Fibroblast of skin of right quadriceps (primary cell): ENCODE results near the gene GPR37L1.
A peak's percentile ranks its signal among the peaks of the same experiment; 100 is the strongest.
"Not testable (repeated sequence)": the region's sequence is repeated elsewhere in the genome, so short reads cannot be mapped to it uniquely, and the experiment has no call there.

Experiments
- DNase-seq: peaks from one replicate; pipeline ENCODE4 v3.0.0-alpha.2; 2013

The GPR37L1 gene

DNA sequence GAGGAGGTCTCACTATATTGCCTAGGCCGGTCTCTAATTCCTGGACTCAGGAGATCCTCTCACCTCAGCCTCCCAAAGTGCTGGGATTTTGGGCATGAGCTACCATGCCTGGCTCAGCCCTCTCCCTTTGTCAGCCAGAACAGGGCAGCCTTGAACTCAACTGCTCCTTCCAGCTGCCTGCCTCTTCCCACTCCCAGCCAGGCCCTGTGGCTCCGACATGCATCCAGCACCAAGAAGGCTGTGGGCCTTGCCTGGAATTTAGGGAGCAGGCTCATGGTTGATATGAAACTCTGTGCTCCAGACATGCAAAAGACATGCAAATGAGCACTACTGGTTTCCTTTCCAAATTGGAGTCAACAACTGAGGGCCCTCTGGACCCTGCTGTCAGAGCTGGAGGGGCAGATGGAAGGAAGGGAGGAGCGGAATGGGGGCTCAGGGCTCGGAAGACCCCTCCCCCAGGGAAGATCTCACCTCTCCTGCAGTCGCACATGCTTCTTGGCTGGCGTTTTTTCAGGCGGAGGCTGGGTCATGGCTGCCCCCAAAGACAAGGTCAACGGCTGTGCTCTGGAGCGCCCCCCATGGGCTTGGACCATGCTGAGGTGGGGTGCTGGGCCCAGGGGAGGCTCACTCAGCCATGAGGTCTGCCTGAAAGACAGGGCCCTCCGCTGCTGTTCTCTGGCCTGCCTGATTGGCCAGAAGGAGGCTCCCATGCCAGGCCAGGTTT is 36.3 kb downstream of the GPR37L1 start:
- DNase-seq, result no peak

DNA sequence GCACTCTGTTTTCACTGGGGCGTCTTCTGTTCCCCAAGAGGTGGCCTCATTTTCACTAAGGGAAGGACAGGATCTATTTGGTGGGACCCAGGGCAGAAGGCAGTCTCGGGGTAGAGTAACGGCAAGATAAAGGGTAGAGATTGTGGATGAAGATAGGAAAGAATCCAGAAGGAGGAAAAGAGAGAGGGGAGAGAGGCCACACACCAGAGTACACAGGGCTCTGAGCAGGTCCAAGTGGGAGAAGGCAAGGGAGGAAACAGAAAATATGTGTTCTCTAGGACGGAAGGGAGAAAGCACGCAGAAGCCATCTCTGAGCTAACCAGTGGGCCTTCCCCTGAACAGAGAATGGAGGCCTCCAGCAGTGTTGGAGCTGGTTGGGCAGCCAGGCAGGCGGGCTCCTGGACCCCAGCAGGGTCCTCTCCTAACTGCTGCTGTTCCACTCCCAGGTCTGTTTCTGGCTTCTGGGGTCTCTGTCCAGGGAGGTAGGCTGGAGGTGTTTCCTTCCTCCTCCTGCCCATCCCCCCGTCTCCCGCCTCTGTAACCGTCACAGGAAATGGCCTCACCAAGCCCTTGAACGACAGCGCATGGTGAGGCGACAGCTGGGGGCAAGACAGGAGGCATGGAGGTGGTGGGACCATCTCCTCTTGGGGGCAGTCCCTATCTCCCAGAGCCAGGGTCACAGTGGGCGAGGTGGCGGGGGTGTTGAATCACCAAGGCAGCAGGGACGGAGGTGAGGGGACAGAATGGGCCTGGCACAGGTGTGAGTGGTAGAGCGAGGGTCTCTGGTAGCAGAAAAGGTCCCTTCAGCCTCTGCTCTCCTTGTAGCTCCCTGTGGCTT is 37.0 kb downstream of the GPR37L1 start:
- DNase-seq, result no peak

DNA sequence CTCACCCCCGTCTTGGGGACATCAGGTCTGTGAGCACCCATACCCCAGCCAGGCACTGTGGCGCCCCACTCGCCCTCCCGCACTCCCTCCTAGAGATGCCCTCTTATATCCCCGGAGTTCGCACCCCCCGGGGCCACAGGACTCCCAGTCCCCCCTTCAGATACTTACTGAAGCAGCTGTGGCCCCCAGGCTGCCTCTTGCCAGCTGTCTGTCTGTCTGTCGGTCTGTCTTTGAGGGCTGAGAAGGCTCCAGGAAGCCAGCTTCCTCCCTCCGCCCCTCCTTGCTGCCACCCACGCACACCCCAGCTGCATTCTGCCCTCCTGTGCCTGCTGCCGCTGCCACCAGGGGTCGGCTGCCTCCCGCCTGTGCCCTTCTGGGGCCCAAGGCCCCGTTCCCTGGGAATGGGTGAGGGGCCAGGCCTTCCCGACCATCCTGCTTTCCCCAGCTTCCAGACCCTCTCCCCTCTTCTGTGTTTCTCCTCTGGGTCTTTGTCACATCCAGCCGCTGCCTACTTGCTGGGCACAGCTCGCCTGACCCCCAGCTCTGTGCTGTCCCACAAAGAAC is 37.7 kb downstream of the GPR37L1 start, which contains the start of gene PTPN7:
TSS of gene PTPN7 (minus strand) at position 226 of the 564 bp plus-strand sequence. CDS start 1,200 bp downstream, outside the sequence.
- DNase-seq, result no peak

DNA sequence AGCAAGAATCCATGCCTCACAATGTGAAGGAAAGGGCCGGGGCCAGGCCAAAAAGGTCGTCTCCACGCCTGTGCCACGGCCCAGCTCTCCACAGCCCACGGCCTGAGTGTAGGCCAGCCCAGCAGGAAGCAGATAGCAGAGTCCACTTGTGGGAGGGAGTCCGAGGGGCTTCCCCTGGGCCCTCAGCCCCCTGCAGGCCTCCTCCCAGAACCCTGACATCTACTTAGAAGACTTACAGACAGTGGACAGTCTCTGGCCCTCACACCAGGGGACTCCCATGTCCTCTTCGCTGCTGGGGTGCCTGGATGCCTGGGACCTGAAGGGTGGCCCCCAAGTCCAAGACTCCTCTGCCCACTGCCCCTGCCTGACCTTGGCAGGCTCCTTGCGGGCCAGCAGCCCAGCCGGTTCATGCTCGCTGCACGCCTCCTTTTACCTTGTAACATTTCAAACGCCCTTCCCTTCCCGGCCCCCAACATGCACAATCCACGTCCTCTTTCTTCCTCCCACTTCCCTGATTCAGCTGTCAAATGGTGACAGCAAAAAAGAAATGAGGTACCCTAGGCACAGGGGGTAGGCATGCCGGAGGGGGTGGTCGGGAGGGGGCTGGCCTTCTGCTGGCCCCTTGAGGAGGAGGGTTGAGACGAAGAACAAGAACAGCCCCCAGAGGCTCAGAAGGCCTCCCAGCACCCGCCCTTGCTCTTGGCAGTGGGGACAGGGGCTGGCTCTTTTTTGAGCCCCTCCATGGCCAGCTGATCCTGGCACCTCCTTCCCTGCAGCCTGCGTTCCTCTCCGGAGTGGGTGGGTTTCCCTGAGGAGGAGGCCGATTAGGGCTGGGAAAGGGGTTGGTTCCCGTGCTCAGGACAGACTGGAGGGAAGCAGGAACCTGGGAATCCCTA is 38.7 kb downstream of the GPR37L1 start:
- no peak for DNase-seq

DNA sequence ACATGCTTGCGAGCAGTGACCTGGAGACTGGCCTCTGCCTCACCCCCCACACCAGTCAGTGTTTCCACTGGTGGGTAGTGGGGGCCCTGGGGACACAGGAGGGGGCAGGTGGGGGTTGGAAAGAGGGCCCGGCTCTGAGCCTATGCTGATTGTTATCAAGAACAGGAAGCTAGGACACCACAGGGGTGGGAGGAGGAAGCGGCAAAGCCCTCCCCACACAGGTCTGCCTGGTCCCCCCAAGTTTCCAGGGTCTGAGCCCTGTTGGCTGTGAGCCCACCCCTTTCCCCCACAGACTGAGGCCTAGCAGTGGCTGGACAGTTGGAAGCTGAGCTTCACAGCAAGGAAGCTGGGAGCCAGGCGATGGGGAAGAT is 39.3 kb downstream of the GPR37L1 start:
- no peak for DNase-seq

DNA sequence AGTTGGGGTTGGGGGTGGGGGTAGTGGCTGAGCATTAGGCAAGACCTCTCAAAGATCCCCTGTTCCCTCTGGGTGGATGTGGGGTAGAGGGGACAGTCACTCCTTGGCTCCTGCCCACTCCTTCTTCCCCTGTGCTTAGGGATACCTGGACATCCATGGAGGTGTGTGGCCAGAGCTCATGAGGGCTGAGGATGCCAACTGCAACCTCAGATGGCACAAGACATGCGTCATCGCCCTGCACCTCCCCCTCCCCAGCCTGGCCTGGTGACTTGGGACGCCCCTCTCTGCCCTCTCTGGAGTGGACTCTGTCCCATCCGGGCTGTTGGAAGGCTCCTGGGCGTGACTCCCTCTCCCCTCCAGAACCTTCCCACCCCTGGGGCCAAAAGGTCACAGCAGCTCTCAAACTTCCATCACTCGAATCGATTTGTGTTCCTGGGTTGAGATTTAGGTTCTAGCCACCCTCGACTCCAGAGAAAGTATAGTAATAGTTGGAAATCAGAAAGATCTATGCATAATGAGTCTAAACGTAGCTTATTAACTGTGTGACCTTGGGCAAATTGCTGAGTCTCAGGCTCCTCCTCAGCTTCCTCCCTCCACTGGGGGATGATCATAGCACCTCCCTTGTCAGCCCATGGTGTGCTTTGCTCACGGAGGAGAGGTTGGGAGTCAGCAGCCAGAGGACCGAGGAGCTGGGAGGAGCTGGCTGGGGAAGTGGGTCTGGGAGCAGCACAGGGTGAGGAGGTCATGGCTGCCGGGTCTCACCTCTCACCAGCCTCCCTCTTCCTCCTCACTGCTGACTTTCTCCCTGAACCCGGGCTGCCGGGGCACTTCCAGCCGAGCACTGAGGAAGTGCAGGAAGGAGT is 39.9 kb downstream of the GPR37L1 start:
- no peak for DNase-seq

DNA sequence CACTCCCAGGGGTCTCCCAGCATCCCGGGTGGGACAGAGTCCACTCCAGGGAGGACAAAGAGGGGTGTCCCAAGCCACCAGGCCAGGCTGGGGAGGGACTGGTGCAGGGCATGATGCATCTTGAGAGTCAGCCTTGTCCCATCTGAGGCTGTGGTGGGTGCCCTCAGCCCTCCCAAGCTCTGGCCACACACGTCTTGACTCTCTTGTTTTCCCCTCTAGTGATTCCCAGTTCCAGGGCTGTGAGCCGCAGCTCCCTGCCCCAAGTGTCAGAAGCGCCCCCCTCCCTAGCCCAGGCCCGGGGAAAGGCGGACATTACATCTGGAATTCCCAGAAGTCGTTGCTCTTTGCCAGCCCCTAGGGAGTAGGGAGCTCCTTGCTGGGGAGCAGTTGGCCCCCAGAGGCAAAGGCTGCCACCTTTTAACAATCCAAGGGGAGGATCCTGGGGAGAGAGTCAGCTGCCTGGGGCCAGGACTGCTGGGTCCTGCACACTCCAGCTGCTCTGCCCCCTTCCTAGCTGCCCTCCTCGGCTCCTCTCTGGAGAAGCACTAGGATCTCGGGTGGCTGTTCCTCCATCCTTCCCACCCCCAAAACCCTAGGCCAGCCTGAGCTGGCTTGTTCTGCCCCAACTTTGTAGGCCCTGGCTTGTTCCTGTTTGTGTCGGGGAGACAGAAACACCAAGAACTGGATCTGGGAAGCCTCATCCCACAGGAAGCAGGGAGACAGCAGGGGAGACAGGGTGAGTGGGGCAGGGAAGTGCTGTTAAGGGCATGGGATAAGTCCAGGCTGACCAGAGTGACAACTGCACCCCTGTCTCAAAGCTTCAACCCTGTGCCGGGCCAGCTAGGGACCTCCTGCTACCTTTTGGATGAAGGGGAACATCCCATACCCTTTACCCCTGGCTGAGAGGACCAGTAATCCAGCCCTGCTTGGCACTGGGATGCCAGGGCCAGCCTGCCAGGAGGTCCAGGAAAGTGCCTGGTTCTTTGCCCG is 40.9 kb downstream of the GPR37L1 start:
- DNase-seq, result no peak

DNA sequence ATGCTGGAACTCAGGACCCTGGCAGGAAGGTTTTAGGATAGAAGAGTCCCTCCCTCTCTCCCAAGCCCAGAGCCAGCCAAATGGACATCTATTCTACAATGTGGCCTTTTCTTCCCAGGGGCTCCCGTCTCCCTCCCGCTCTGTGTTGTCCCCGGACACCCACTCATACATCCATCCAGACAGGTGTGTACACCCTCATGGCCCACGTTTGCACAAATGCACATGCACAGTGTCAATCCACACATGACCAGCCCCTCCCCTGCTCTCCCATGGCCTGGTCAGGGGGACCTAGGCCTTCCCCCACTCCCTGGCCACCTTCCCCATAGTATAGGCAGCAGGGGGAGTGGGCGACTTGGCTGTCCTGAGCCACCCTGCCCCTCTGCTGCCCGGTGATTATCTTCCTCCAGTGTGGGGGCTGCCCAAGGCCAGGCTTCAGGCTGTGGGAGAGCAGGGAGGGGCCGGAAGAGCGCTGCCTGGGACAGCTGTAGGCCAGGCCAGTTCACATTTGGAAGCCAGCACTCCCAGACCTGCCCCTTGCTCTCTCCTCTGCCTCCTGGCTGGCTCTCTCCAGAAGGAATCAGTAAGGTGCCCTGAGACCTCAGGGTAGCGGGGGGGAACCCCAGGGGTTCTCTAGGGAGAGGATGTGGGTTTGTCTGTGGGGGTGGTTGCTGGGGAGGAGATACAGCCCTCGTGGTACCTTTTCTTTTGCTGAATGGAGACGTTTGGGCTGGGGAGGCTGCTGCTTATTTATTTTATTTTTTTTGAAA is 41.7 kb downstream of the GPR37L1 start:
- DNase-seq, result no peak

DNA sequence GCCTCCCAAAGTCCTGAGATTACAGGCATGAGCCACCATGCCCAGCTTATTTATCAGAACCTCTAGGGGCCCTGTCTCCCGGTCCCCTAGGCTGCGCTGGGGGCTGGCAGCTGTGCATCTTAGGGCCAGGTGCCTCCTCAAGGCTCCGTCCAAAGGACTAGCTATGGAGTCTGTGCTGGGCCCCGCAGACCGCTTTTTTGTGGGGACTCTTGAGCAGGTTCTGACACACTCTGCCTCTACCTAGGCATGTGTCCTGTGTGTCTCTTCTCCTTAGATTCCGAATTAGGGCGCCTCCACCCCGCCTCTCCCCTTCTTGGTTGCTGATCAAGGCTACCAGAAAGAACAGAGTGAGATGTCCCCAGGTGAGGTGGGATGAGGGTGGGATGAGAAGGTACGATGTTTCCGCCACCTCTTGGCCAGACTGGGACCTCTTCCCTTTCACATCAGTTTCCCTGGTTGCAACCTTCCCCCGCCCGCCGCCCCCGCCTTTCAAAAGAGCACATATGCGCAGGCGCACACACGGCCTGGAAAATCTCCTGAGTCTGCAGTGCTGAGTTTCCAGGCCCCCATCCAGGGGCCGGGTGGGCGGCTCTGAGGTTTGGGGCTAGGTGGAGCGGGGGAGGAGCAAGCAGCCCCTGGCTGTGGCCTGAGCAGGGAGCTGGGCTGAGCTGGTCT is 42.7 kb downstream of the GPR37L1 start:
- no peak for DNase-seq

DNA sequence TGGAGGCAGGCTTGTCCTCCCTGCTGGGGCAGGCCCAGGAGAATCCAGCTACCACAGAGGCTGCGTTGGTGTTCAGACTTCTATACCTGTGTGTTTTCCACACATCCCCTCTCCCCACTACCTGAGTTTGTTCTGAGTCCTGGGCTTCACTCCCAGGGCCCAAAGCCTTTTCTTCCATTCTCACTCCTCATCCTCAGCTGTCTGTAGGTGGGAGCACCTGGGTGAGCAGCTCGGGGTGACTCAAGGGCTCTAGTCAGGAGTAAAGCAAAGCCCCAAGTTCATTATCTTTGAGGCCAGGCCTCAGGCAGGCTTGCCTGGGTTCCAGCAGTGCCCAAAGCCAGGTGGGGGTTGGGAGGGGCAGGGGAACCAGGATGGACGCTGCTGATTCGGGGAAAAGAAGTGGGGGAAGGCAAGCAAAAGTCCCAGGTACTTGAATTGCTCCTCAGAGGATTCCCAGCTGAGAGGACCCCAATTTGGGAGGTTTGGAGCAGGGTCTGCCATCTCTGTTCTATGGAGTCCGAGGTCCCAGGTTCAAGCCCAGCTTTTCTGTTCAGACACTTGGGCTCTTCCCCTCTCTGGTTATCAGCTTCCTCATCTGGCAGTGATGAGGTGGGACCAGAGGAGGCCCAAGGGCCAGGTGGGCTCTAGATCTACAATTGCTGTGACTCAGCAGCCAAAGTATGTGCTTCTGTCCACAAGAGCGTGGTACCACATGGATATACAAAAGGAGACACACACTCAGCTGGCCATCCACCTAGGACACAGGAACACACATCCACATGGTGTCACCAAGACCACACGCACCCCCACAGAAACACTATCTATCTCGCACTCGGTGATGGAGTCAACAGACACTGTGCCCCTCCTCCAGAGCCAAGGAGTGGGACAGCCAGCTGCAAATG is 43.5 kb downstream of the GPR37L1 start:
- no peak for DNase-seq

DNA sequence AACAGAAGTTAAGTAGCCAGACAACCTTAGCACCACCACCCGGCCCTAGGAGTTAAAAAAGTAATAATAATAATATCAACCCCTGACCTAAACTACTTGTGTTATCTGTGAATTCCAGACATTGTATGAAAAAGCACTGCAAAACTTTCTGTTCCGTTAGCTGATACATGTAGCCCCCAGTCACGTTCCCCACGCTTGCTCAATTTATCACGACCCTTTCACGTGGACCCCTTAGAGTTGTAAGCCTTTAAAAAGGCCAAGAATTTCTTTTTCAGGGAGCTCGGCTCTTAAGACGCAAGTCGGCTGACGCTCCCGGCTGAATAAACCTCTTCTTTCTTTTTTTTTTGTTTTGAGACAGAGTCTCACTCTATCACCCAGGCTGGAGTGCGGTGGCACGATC is 44.3 kb downstream of the GPR37L1 start:
- DNase-seq, result not testable (repeated sequence)

DNA sequence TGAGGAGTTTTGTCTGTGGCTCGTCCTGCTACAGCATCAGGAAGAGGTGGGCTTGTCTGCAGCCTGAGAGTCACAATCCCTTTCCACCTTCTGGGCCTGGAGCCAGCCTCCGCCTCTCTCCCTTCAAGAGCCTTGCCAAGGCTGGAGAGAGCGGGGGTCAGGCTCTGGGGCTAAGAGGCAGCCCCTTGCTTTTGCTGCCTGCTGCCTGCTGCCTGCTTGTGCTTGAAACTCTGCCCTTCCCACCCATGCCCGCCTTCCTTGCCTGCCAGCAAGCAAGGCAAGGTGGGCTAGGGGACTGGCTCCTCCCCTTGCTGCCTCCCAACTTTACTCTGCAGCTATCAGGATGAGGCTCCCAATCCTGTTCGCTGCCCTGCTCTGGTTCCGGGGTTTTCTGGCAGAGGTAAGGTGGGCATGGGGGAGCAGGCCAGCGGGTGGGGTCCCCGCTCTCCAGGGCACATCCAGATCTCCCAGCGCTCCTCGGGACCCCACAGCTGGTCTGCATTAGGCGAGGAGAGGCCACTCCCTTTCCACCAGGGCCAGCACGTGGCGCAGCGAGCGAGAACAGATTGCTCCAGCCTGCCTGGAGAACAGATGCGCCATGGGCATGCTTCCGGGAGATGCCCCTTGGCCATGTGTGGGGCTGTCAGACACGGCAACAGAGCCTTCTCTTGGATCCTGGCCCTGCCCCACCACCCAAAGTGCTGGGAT is 45.1 kb downstream of the GPR37L1 start:
- peak; percentile 24 for DNase-seq

DNA sequence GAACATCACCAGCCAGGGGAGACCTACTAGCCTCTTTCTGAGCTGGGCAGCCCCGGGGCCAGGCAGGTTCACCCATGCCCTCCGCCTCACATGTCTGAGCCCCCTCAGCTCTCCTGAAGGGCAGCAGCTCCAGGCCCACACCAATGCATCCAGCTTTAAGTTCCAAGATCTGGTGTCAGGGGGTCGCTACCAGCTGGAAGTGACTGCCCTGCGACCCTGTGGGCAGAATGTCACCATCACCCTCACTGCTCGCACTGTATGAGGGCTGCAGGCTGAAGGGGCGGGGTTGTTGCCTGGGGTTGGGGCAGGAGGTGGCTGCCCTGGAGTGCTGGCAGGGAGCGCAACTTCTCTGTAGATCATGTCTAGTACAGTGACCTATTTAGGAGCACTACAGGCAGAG is 46.1 kb downstream of the GPR37L1 start:
- DNase-seq, result no peak

DNA sequence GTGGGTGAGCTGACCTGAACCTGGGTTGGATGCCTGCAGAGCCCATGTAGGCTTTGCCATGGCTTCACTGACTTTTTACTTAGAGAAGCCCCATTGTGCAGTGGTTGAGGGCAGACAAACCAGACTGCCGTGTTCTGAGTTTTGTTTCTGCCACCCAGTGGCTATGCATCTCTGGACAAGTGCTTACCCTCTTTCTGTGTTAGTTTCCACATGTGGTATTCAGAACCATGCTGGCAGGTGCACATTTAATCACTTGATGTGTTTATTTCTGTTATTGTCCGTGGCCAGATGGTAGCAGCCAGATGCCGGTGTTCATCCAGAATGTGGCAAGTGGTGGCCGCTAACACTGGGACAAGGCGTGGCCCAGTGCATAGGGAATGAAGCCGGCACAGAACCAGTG is 48.0 kb downstream of the GPR37L1 start:
- DNase-seq, result no peak

DNA sequence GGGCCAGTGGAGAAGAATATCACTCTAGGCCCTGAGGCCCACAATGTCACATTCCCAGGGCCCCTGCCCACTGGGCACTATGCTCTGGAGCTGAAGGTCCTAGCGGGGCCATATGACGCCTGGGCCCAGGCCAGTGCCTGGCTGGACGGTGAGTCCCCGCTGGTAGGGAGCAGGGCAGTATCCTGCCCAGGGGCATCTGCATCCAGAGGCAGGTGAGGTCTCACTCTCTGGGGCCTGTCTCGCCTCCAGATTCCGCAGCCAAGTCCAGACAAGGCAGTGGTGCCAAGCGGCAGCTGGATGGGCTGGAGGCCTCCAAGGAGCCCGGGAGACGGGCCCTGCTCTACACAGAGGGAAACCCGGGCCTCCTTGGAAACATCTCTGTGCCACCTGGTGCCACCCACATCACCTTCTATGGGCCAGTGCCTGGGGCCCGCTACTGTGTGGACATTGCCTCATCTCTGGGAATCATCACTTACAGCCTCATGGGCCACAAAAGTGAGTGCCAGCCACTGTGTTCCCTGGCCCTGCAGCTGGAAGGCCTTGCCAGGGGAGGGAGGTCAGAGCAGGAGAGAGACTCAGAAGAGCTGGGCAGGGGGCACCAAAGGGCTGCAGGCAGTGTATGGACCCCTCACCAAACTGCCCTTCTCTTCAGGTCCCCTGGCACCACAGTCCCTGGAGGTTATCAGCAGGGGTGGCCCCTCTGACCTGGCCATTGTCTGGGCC is 48.7 kb downstream of the GPR37L1 start:
- no peak for DNase-seq

DNA sequence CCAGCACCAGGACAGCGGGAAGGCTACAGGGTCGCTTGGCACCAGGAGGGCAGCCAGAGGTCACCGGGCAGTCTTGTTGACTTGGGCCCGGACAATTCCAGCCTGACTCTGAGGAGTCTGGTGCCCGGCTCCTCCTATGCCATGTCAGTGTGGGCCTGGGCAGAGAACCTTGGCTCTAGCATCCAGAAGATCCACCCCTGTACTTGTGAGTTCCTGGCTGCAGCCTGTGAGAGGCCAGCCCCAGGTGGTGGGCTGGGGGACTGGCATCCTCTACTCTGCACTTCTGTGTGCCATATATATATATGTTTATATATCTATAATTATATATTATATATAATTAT is 49.3 kb downstream of the GPR37L1 start:
- DNase-seq, result no peak

DNA sequence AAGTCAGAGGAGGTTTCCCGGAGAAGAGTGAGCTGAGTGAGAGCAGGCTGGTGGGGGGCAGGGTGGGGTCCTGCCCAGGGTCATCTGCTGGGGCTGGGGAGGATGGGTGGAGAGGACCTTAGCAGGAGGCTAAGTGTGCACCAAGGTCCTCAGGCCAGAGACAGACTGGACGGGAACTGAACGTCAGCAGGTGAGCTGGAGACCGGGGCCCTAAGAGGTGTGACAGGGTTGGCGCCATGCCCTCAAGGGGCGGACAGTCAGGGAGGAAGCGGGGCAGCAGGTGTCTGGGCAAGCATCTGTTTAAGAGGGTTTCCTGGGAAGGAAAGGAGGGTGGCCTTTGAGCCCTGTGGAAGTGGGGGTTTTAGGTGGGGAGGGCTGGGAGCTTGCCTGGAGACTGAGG is 51.3 kb downstream of the GPR37L1 start:
- no peak for DNase-seq
